ENCODE measurements around the gene PDZD7. TPM values are rescaled to one million over a fixed set of nuclear protein-coding genes. Genes with fewer than 3 reads are reported as not detected.
A peak's percentile ranks its signal among the peaks of the same experiment; 100 is the strongest.

Gene PDZD7
- total RNA-seq, 6 donors from 2014 or later, result 0.39 to 2.4 (median 1.7) TPM

DNA sequence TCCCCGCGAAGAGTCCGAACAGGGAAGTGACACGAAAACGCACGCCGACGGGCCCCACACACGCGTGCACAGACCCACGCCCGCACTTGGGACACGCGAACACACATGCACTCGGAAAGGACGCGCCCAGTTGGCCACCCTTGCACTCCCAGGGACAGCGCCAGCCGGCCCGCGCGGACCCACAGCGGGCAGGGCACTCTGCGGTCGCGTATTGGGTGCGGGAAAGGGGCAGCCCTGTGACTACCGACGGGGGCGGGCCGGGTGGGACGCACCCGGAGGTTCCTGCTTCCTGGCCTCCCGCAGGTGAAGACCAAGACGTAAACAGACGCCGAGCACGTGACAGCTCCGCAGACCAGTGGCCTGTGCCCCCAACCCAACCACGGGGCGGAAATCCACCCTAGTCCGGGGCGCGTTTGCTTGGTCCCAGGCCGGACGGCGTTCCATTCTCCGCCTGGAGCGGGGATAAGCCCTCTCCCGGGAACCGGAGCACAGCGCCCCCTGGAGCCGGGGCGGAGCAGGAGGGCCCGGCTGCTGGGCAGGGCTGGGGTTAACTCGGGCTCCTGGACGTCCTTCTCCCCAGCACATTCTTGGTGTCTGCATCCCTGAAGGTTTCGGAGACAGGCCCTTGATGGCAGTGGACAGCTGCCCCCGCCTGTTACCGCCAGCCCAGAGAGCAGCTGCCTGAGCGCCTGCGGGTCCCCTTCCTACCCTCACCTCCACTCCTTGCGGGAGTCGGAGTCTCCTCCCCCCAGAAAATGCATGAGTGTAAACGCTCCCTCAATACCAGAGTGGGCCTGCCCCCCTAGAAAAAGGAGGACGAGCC, 33.4 kb downstream of the PDZD7 start:
- peaks cover 35 to 51% (median 44%) of the 10 kb centered on the region in 4 donors for H3K4me1 ChIP-seq
- peak; percentile 81 to 96 for DNase-seq
- H3K27me3 ChIP-seq, result no peaks in the 10 kb centered on the region
- peak overlapping the region; percentile 62 to 82 (median 68) for H3K4me3 ChIP-seq
- 0% methylated on average over 15 to 19 of the region's 66 CpGs for WGBS, 2 donors
- peak in 2 of 4 donors; percentile 23 to 45 for TF ChIP-seq POLR2A (IDR thresholded peaks at IDR 0.05)
- no peak for TF ChIP-seq EP300 (IDR thresholded peaks at IDR 0.05)
- TF ChIP-seq POLR2AphosphoS5 (IDR thresholded peaks at IDR 0.05), result no peak
- TF ChIP-seq, protein P1, sequence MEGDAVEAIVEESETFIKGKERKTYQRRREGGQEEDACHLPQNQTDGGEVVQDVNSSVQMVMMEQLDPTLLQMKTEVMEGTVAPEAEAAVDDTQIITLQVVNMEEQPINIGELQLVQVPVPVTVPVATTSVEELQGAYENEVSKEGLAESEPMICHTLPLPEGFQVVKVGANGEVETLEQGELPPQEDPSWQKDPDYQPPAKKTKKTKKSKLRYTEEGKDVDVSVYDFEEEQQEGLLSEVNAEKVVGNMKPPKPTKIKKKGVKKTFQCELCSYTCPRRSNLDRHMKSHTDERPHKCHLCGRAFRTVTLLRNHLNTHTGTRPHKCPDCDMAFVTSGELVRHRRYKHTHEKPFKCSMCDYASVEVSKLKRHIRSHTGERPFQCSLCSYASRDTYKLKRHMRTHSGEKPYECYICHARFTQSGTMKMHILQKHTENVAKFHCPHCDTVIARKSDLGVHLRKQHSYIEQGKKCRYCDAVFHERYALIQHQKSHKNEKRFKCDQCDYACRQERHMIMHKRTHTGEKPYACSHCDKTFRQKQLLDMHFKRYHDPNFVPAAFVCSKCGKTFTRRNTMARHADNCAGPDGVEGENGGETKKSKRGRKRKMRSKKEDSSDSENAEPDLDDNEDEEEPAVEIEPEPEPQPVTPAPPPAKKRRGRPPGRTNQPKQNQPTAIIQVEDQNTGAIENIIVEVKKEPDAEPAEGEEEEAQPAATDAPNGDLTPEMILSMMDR (IDR thresholded peaks at IDR 0.05), result peak; percentile 91 to 95 (median 92)
- H3K36me3 ChIP-seq, result peaks cover 0 to 19% (median 3%) of the 10 kb centered on the region in 4 donors
- H3K9me3 ChIP-seq, result no peaks in the 10 kb centered on the region
- peak; percentile 72 to 88 for ATAC-seq (ENCODE audit: low FRiP score in 2 of 2)
- peak overlapping the region; percentile 95 to 100 (median 98) for H3K27ac ChIP-seq

- peak overlapping the region; percentile 95 to 100 (median 98) for H3K27ac ChIP-seq
- H3K36me3 ChIP-seq, result peaks cover 0 to 18% (median 3%) of the 10 kb centered on the region in 4 donors
- no peaks in the 10 kb centered on the region for H3K9me3 ChIP-seq
- no peaks in the 10 kb centered on the region for H3K27me3 ChIP-seq
- H3K4me3 ChIP-seq, result peak overlapping the region; percentile 62 to 82 (median 68)
- ATAC-seq (ENCODE audit: low FRiP score in 2 of 2) (peak in 1 of 2 donors; percentile 3), DNase-seq (peak; percentile 72 to 90)
- TF ChIP-seq POLR2A (IDR thresholded peaks at IDR 0.05), result peak in 1 of 4 donors; percentile 51
- TF ChIP-seq, protein P1 (IDR thresholded peaks at IDR 0.05), result peak in 2 of 6 experiments; percentile 7 to 11
- no peak for TF ChIP-seq EP300 (IDR thresholded peaks at IDR 0.05)
- peak in 1 of 2 donors; percentile 14 for TF ChIP-seq POLR2AphosphoS5 (IDR thresholded peaks at IDR 0.05)
- H3K4me1 ChIP-seq, result peaks cover 27 to 44% (median 36%) of the 10 kb centered on the region in 4 donors
- 0 to 5% methylated on average over 9 to 38 of the region's 46 CpGs for WGBS, 2 donors
Measured at GRCh38 chr10:100996678-100997359, 34.1 kb downstream of the PDZD7 start.

GRCh38 chr10:100995181-100995580, 35.7 kb downstream of the PDZD7 start:
- no peak for DNase-seq
- H3K4me3 ChIP-seq, result no peak overlapping the region
- H3K4me1 ChIP-seq, result peaks cover 16 to 27% (median 22%) of the 10 kb centered on the region in 4 donors
- 81 to 92% methylated on average over 1 to 6 of the region's 6 CpGs for WGBS, 2 donors
- H3K36me3 ChIP-seq, result peaks cover 2 to 33% (median 17%) of the 10 kb centered on the region in 4 donors
- ATAC-seq (ENCODE audit: low FRiP score in 2 of 2), result no peak
- TF ChIP-seq, protein P1 (IDR thresholded peaks at IDR 0.05), result no peak
- no peak for TF ChIP-seq POLR2A (IDR thresholded peaks at IDR 0.05)
- no peak for TF ChIP-seq EP300 (IDR thresholded peaks at IDR 0.05)
- no peak for TF ChIP-seq POLR2AphosphoS5 (IDR thresholded peaks at IDR 0.05)
- H3K9me3 ChIP-seq, result no peaks in the 10 kb centered on the region
- no peaks in the 10 kb centered on the region for H3K27me3 ChIP-seq
- H3K27ac ChIP-seq, result no peak overlapping the region

DNA sequence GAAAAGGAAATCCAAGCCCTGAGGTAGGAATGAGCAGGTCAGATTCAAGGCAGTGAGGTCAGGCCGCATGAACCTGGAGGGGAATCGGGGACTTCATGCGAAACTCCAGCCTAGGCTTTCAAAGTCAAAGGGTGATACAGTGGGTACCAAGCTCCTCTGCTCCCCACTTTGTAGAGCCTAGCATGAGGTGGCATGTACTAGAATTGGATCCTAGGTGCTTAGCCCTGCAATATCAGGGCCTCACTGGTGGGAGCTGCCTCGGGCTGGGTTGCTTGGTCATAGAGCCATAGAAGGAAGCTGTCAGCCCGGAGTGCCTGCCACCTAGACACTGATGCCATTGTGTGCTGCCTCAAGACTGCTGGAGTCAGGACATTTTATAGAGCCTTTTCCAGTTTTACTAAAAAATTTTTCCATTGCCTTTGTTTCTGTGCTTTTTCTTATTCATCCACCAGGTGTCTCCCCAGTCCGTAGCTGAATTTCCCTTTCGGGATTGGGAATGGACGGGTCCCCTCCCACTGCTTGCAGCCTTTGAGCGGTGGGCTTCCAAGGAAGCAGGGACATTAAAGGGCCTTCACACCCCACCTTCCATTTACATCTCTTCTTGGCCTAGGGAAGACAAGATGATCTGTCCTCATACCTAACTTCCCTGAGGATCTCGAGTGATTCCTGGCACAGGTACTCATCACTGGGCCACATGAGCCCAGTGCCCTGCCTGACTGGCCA, 36.8 kb downstream of the PDZD7 start:
- Histone ChIP-seq H3K9me3 (no peaks in the 10 kb centered on the region), H3K27me3 (no peaks in the 10 kb centered on the region), H3K4me1 (peaks cover 15 to 27% (median 20%) of the 10 kb centered on the region in 4 donors), H3K36me3 (peaks cover 2 to 40% (median 20%) of the 10 kb centered on the region in 4 donors), H3K4me3 (no peak overlapping the region), H3K27ac (no peak overlapping the region)
- ATAC-seq (ENCODE audit: low FRiP score in 2 of 2), result no peak
- 56 to 59% methylated on average over 10 of the region's 10 CpGs for WGBS, 2 donors
- TF ChIP-seq, protein P1 (IDR thresholded peaks at IDR 0.05), result peak; percentile 34 to 66 (median 52)
- no peak for TF ChIP-seq POLR2A (IDR thresholded peaks at IDR 0.05)
- no peak for DNase-seq
